Measurements from ENCODE around the gene NUDT9.
"Not testable (repeated sequence)": the region's sequence is repeated elsewhere in the genome, so short reads cannot be mapped to it uniquely, and the experiment has no call there.

The NUDT9 gene

DNA sequence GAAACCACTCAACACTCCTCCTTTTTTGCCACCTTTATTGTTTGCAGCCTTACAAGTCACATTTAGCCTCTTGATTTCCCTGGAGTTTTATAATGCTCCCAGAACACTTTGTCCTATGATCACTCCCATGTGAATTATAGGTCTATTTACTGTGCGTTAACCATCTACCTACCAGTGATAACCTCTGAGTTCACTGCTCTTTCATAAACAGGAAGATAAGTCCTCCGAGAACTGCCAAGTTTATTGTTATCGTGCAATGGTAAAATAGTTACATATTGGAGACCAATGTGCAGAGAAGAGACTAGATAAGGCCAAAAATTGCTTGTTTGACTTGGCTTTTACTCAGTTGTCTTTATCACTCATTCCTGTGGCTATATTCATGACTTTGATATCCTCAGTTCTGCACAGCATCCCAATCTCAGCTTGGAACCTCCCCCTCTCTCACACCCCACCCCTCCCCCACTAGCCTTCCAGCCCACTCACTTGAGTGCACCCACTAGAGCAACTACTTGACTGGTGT is 12.9 kb upstream of the NUDT9 start:
- DNase-seq = no peak

DNA sequence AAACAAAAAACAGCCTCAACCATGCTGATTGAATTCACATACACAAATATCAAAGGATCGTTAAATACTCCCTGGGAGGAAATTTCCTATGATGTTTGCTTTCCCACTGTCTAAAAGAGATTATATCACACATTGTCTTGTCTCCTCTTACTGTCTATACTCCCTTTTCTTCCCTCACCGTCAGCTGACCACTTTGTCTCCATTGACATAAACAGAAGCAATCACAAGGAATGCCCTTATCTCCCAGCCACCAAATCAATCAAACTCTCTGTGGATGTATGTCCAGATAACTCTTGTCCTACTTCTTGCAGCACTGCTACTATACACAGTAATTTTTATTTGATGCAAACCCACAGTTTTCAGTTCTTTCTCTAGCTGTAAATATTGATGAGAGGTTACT is 12.2 kb upstream of the NUDT9 start:
- DNase-seq = no peak

DNA sequence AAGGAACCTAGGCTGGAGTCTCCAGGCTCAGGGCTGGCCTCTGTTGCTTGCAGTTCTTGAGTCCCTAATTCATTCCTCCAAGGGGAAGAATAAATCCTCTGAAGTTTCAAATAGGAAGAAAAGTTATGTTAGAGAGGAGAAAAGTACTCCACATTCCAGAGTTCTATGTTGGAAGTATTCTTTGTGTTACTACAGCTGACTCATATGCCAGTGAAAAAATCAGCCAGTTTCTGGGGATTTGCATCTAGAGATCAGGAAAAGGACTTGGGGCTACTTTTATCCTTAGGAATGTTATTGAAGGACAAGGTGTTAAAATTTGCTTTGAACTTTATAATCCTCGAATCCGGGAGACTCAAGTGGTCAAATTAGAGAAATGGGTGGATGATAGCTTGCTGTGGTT is 11.7 kb upstream of the NUDT9 start:
- no peak for DNase-seq

DNA sequence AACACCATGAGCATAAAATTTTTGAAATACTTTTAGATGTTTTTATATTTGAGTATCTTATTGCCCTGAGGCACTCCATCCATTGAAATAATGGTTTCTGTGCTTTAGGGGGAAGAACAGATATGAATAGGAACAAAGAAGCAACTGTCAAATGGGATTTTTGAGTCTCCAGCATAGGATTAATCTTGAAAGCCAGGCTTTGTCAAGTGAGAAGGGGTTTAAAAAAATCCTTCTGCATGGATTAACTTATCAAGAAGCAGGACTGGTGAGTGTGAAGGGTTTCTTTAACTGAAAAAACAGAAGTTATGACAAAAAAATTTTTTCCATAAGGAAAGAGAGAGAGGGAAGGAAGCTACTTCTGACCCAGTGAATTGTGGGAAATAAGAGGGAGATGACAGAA is 7.6 kb upstream of the NUDT9 start:
- DNase-seq = no peak

DNA sequence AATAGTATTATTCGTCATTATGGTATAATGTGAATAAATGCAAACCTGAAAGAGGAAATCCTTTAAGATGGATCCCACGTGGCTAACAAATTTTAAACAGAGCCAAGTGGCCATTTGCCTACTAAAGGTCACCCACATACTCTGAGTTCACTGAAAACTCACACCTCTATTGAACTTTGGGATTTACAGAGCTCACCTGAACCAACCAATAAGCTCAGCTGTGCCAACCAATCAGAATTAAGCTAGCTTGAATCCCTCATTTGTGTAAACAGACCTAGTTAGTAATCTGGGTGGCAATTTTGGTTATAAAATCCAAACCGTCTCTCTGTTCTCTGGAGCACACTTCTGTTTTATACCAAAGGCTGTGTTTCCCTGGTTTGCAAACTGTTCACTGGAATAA is 5.4 kb upstream of the NUDT9 start:
- DNase-seq = no peak

DNA sequence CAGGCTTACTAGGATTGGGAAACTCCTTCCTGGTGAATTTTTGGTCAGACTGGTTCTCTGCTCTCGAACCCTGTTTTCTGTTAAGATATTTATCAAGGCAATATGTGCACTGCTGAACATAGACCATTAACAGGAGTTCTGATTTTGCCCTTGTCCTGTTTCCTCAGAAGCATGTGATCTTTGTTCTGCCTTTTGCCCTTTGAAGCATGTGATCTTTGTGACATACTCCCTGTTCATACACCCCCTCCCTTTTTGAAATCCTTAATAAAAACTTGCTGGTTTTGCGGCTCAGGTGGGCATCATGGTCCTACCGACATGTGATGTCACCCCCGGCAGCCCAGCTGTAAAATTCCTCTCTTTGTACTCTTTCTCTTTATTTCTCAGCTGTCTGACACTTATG is 4.0 kb upstream of the NUDT9 start:
- not testable (repeated sequence) for DNase-seq

DNA sequence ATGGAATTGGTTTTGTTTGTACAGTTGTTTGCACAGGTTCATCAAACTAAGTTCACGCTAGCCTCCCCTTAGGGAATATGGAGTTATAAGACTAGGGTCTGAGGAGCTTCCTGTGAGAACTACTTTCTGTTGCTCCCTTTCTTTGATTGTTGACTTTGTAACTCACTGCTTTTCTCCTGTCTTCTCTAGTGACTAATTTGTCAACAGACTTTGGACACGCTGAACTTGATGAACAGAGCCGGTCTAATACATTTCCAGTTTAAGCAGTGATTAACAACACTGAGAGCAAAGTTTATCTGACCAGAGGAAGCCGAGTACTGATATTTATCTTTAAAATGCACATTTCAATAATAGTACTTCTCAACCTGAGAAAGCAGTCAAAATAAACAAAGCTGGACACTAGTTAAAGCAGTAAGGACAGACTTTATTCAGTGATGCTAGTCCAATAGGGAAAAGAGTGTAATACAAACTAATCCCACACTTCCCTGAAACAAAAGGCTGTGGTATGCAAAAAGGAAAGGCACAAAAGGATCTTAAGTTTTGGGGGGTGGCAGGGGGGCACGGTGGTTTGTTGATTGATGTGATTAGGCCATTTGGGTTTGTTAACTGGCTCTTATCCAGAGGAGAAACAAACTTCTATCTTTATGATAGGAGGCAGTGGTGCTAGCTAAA is 2.7 kb upstream of the NUDT9 start:
- no peak for DNase-seq

DNA sequence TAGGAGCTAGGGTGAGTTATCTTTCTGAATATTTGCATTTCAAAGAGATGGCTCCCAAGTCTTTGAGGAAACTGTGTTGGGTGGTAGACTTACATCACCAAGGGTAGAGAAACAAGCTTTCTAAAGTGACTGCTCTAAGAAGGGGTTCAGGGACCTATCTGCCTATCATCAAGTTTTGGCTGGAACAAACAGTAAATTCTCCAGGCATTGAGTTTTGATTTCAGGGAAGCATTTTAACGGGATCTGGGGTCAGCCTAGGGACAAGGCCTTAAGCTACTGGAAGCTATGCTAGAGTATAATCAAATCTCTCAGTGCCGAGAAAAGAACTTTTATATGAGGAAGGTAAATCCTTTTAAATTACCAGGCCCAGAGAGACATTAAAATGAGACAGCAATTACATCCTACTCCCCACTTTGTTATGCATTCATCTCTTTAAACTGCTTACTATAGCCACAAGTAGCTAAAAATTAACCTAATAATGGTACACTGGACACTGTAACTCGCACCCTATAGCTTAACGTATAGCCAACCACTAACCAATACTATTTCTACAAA is 2.0 kb upstream of the NUDT9 start:
- DNase-seq = no peak

DNA sequence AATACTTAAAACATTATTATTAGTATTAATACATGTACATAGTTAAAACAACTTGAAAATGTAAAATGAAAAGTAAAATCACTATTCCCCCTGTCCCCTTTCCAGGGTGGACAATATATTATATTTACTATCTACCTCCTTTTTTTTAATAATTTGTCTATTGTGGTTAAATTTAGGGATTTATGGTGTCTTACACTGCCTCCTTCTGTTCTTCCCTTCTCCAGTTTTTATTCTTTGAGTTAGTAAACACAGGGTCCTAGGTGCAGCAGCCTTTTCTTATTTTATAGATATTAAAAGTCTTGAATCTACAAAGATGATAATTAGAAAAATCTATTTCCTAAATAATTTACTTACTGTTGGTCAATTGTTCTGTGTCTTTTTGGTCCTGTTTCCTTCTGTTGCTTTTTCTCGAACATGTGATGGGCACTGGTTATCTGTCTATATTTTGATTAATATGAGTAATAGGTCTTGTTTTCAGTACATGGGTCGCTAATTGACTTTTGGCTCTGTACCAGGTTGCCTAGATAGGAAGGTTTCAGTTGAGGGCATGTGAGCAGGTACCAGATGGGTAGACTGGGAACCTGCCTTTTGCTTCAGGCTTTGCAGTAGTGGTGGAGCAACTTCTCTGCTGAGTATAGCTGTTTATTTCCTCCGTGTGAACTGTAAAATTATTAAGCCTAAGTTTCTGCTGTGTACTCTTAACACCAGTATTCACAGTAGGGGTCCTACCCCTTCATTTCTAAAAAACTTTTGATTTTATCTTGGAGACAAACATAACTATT is 1.1 kb downstream of the NUDT9 start:
- DNase-seq = no peak

DNA sequence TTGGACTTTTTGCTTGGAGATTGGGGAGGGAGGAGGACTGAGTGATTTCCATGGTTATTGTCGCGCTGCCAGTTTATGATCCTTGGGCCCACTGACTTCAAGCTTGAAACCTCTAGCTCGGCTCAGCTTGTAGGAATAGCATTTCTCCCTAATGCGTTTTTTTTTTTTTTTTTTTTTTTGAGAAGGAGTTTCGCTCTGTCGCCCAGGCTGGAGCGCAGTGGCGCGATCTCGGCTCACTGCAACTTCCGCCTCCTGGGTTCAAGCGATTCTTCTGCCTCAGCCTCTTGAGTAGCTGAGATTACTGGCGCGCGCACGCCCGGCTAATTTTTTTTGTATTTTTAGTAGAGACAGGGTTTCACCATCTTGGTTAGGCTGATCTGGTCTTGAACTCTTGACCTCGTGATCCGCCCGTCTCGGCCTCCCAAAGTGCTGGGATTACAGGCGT is 1.7 kb downstream of the NUDT9 start:
- DNase-seq = not testable (repeated sequence)

DNA sequence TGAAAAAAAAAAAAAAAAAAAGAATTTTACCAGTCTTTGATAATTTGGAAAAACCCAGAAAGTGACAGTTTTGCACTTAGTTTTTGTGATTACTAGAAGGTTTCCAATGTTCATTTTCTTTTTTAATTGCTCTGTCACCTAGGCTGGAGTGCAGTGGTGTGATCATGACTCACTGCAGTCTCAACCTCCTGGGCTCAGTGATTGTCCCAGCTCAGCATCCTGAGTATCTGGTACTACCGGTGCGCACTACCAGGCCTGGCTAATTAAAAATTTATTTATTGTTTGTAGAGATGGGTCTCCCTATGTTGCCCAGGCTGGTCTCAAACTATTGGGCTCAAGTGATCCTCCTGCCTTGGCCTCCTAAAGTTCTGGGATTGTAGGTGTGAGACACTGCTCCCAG is 3.3 kb downstream of the NUDT9 start:
- DNase-seq = no peak

DNA sequence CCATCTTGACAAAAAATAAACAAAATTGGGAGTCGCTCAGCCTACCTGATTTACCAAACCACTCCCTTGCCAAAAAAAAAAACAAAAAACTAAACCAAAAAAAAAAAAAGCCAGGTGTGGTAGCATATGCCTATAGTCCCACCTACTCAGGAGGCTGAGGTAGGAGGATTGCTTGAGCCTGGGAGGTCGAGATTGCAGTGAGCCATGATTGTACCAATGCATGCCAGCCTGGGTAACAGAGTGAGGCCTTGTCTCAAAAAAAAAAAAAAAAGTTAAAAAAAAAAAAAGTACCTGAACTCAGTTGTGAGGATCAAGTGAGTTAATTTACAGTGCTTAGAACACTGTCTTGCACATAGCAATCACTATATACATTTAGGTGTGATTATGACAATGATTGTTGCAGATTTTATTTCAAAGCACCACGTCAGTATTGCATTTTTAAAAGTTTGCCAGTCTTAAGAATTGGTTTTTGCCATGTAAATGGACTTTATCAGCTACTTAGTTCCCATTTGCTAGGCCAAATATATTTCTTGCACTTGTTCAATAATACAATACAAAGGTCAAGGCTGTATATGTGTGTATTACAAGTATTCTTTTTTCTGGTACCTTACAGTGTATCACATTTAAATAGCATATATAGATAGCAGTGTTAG is 4.6 kb downstream of the NUDT9 start:
- DNase-seq = no peak

DNA sequence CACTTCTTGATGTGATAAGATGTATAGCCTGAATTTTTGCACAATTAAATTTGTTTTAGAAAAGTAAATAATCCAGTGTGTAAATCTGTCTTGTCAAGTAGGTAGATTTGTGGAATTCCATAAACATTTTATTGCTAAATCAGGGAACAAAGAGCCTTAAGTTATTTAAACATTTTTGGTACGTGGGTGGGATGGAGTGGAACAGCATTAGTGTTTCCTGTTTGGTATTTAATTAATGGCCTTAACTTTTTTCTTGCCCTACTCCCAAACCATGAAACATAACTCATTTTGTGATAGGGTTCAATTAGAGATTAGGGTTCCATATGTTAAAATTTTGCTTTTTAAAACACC is 5.1 kb downstream of the NUDT9 start:
- no peak for DNase-seq

DNA sequence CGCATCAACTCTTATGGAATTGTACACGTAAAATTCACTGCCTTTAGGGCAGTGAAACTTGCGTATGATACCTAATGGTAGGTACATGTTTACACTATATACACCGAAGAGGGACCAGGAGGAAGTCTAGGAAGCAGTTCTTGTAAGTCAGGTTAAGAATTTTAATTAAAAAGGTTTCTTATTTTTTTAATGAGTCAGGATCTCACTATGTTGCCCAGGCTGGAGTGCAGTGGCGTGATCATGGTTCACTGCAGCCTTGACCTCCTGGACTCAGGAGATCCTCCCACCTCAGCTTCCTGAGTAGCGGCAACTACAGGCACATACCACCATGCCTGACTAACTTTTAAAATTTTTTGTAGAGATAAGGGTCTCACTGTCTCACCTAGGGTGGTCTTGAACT is 6.6 kb downstream of the NUDT9 start:
- DNase-seq = no peak

DNA sequence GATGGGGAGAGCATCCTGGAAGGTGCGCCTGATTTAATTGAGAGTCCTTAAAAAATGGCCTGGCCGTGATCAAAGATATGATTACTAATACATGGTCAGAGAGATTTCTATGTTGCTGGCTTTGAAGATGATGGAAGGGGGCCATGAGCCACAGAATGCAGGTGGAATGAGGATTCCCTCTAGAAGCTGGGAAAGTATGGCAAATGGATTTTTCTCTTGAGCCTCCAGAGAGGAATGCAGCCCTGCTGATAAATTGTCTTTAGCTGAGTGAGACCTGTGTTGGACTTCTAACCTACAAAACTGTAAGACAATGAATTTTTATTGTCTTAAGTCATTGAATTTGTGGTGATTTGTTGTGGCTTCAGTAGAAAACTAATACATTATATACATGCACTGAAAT is 7.7 kb downstream of the NUDT9 start:
- DNase-seq = no peak

DNA sequence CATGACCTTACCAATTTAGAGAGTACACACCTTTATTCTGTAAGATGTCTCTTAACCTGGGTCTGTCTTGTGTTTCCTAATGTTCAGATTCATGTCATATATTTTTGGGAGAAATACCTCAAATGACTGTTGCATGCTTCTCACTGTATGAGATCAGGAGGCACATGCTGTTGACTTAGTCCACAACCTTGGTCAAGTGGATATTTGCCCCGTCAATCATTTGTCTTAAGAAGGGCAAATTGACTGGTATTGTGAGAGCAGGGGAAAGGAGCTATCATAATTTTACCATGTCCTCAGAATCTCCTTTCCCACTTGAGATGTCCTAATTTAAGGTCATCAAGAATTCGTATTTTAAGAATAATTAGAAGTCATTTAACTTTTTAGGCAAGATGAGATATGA is 11.0 kb downstream of the NUDT9 start:
- no peak for DNase-seq

DNA sequence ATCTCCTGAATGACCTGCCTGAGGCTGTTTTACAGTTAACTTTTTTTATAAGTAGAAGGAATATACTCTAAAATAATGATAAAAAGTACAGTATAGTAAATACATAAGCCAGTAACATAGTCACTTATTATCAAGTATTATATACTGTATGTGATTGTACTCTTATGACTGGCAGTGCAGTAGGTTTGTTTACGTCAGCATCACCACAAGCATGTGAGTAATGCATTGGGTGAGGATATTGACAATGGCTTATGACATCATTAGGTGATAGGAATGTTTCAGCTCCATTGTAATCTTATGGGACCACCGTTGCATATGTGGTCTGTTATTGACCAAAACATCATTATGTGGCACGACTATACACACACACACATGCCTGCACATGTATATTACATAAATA is 20.5 kb downstream of the NUDT9 start:
- no peak for DNase-seq

DNA sequence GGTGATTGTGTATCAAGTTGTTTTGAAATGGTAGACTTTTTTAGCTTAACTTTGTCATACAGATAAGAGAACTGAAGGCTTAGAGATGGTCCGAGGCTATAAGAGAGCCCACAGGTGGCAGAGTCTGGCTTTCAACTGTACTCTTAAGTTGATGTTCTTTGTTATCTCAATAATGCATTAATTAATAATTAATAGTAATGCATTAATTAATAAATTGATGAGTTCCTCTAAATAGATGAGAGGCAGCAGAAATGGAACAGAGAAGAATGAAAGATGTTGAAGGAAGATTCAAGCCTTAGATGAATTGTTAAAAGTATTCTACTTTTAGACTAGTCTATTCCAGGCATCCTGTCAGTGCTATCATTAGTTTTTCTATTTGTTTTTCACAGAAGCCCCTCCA is 22.4 kb downstream of the NUDT9 start:
- DNase-seq = no peak

DNA sequence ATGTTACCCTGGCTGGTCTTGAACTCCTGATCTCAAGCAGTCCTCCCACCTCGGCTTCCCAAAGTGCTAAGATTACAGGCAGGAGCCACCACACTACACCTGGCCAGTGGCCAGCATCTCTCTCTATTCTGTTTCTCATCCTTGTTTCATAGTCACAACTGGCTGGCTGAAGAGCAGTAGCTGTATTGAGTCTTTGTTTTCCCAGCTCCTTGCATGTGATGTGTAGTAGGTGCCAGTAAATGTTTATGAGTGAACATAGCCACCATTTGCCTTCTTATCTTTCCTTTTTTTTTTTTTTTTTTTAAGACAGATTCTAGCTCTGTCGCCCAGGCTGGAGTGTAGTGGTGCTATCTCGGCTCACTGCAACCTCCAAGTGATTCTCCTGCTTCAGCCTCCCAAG is 23.6 kb downstream of the NUDT9 start:
- DNase-seq = no peak

DNA sequence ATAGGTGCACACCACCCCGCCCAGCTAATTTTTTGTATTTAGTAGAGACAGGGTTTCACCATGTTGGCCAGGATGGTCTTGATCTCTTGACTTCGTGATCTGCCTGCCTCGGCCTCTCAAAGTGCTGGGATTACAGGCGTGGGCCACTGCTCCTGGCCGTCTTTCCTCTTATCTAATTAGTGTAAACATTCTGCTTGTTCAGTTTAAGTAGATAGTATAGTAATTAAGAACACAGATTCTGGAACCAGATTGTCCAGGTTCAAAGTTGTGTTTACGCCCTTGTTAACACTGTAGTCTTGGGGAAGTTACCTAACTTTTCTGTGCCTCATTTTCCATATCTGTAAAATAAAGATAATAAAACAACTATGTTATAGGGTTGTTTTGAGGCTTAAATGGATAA is 24.0 kb downstream of the NUDT9 start:
- not testable (repeated sequence) for DNase-seq

DNA sequence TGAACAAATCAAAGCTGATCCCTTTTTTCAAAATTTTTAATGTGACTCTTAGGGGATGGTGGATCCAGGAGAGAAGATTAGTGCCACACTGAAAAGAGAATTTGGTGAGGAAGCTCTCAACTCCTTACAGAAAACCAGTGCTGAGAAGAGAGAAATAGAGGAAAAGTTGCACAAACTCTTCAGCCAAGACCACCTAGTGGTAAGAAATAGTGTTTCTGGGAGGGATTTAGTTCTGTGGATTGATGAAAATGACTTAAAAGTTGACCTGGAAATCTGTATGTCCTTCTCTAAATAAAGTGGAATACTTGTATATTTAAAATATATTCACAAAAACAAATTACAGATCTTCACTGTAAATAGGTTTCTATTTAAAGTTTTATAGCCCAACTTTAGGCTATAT is 29.2 kb downstream of the NUDT9 start:
- no peak for DNase-seq

DNA sequence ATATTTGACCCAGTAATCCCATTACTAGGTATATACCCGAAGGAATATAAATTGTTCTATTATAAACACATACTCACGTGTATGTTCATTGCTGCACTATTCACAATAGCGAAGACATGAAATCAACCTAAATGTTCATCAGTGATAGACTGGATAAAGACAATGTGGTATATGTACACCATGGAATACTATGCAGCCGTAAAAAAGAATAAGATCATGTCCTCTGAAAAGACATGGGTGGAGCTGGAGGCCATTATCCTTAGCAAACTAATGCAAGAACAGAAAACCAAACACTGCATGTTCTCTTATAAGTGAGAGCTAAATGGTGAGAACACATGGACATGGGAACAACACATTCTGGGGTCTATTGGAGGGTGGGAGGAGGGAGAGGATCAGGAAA is 36.5 kb downstream of the NUDT9 start:
- no peak for DNase-seq

DNA sequence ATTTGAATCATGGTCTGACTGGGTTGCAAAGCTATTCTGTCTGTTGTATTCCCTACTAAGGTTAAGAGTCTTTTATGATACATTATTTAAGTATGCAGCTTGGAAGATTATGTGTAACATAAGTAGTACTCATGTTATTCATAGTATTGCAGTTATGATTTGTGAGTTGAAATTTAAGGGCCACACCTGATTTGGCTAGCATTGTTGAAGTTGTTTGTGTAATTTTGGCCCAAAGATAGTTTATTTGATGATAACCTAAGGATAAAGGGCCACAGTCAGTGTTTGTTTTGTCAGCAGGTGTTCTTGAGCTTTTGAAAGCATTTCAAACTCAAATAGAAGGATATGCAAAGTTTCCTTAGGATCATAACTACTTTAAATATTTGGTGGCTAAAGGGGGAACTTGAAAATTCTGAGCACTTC is 38.9 kb downstream of the NUDT9 start:
- no peak for DNase-seq

DNA sequence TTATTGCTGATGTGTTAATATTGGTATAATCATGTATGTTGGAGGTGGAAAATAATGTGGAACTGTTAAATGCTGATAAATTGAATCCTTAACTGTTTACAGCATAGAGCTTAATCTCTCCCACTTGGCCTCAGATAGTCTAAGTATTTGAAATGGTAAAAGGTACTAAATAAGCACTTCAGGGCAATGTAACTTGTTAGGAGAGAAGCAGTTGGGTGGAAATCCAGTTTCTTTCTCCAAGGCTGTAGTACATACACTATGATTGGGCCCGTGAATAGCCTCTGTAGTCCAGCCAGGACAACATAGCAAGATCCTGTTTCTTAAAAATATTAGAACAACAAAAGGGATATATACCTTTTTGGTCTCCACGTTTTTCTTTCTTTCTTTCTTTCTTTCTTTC is 39.7 kb downstream of the NUDT9 start:
- no peak for DNase-seq
